ENCODE measurements around the gene TM7SF2.

The TM7SF2 gene

DNA sequence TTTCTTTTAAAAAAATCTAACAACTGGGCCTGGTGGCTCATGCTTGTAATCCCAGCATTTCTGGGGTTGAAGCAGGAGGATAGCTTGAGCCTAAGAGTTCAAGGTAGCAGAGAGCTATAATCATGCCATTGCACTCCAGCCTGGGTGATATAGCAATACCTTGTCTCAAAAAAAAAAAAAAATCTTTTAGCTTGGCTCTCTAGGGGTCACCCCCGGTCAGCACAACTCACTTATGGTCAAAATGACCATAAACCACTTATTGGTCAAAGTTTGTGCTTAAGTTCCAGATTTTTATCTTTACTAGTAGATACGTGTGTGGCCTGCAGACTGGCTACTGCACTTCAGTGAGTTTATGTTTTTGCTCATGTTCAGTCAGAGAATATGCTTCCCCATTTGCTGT is 52.0 kb downstream of the TM7SF2 start:
- DNase-seq = no peak

All from NCI-H510A (cell line).